ENCODE measurements around the gene TMTC2.

- TF ChIP-seq, protein P1, sequence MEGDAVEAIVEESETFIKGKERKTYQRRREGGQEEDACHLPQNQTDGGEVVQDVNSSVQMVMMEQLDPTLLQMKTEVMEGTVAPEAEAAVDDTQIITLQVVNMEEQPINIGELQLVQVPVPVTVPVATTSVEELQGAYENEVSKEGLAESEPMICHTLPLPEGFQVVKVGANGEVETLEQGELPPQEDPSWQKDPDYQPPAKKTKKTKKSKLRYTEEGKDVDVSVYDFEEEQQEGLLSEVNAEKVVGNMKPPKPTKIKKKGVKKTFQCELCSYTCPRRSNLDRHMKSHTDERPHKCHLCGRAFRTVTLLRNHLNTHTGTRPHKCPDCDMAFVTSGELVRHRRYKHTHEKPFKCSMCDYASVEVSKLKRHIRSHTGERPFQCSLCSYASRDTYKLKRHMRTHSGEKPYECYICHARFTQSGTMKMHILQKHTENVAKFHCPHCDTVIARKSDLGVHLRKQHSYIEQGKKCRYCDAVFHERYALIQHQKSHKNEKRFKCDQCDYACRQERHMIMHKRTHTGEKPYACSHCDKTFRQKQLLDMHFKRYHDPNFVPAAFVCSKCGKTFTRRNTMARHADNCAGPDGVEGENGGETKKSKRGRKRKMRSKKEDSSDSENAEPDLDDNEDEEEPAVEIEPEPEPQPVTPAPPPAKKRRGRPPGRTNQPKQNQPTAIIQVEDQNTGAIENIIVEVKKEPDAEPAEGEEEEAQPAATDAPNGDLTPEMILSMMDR (IDR thresholded peaks at IDR 0.05) = no peak
- TF ChIP-seq EZH2 (IDR thresholded peaks at IDR 0.05) (no peak), EZH2phosphoT487 (IDR thresholded peaks at IDR 0.05) (no peak)
Observed at GRCh38 chr12:82672811-82673495, 13.8 kb upstream of the TMTC2 start.
